Ovary (tissue), 9 donors: ENCODE measurements around the gene CCL24. TPM values are rescaled to one million over a fixed set of nuclear protein-coding genes. Genes with fewer than 3 reads are reported as not detected.
"Not testable (repeated sequence)": the region's sequence is repeated elsewhere in the genome, so short reads cannot be mapped to it uniquely, and the experiment has no call there.

Experiments
- DNase-seq, 5 donors: peaks; one replicate each; pipeline ENCODE4 v3.0.0-alpha.2; 2019 to 2020
- H3K27ac ChIP-seq, 2 donors: fragments of 200-600 bp; one replicate each; pipeline versions ENCODE4 v1.5.1 to v1.8.0; 2019 to 2022
- H3K27me3 ChIP-seq: fragments of 200-600 bp; one replicate; pipeline ENCODE4 v1.8.0; 2022
- H3K36me3 ChIP-seq: fragments of 200-600 bp; sonication (generic); one replicate; pipeline ENCODE4 v1.5.1; 2019
- H3K4me1 ChIP-seq: one replicate; pipeline ENCODE4 v1.8.1; 2013; ENCODE audit warnings: mild to moderate bottlenecking, moderate library complexity; ENCODE audit not compliant: insufficient read depth
- H3K4me3 ChIP-seq: fragments of 200-600 bp; sonication (generic); one replicate; pipeline ENCODE4 v1.5.1; 2017
- H3K9me3 ChIP-seq, 2 donors: fragments of 200-600 bp in 1 of 2; sonication (generic) in 1 of 2; one replicate each; pipeline versions ENCODE4 v1.5.1 to v1.8.1; 2013 to 2019; ENCODE audit warnings: mild to moderate bottlenecking in 1 of 2, moderate library complexity in 1 of 2
- EP300 ChIP-seq: sonication (generic); formaldehyde crosslinking; IDR thresholded peaks from one replicate; pipeline ENCODE4 v1.6.1; 2017; ENCODE audit warnings: antibody characterized with exemption
- POLR2A ChIP-seq: fragments of 450-650 bp; IDR thresholded peaks from one replicate; pipeline ENCODE4 v1.6.1; 2017; ENCODE audit warnings: antibody characterized with exemption, mild to moderate bottlenecking, moderate library complexity
- WGBS, 3 donors: extraction: QIAGEN DNeasy Blood & Tissue Kit in 1 of 3; methylation state at CpG; one replicate each; pipeline versions ENCODE4 v1.1.5 to v1.1.7; 2013 to 2017; 5-methylcytosine and 5-hydroxymethylcytosine counted together
- intact Hi-C, 4 donors: fragments of 100-400 bp; cut with DNase I; formaldehyde crosslinking; loops; one replicate each; pipeline versions ENCODE4 v1.11.0 to v1.15.1; 2022 to 2023
- polyA plus RNA-seq, 2 donors: library from polyadenylated mRNA; stranded (reverse); fragments of 200-250 nt in 1 of 2; fragments of 350-450 nt in 1 of 2; fragmentation: Illumina TruSeq in 1 of 2; extraction: RNeasy Lipid Tissue Mini Kit (QIAGEN cat#74804) in 1 of 2; gene quantifications; one replicate each; pipeline ENCODE4 v1.2.3, GENCODE V29; 2013 to 2014
- total RNA-seq, 7 donors: library from RNA; depleted of rRNA in 2 of 7; stranded (reverse); fragments of >200 nt in 2 of 7; fragmentation: NEBNext Ultra II Directional in 3 of 7; extraction: Animal tissue kit (Norgen Biotek cat#: 25700) in 3 of 7; gene quantifications; one replicate each; pipeline versions ENCODE4 v1.1.0 to v1.2.4, GENCODE V29; 2016 to 2023
- TF ChIP-seq, protein P1 (sequence below), 3 donors: fragments of 450-650 bp in 2 of 3; fragments of 200-600 bp in 1 of 3; IDR thresholded peaks; one replicate each; pipeline versions ENCODE4 v1.5.1 to v1.8.0; 2016 to 2022; ENCODE audit warnings: antibody characterized with exemption in 3 of 3, mild to moderate bottlenecking in 1 of 3
- donor health status: DM: no; HTN: no; CAD: no; lungs with moderate emphysema.
- donor health status: DM: no; HTN: no; CAD: no.
- donor health status: Bipolar disorder and iron deficiency.
- donor health status: DM: yes; HTN: yes; CAD: no.
- donor health status: DM: no; HTN: no; CAD: no.
- donor health status: DM: yes; HTN: yes; CAD: no.

Gene CCL24
- total and polyA plus RNA-seq, 9 donors = 0.45 to 1.1 (median 0.48) TPM; not detected in 6

DNA sequence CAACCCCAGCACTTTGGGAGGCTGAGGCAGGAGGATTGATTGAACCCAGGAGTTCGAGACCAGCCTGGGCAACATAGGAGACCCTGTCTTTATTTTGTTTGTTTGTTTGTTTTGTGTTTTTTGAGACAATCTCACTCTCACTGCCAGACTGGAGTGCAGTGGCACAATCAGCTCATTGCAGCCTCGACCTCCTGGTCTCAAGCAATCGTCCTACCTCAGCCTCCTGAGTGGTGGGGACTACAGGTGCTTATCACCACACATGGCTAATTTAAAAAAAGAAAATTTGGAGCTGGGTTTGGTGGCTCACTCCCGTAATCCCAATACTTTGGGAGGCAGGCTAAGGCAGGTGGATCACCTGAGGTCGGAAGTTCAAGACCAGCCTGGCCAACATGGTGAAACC, 30.6 kb upstream of the CCL24 start:
- WGBS, 3 donors = 92 to 96% (median 96%) methylated on average over 5 of the region's 5 CpGs
- intact Hi-C loops = loop anchor here in 1 of 4 donors (10.0 kb wide), 1 partner anchor 49 kb away; no protein-coding TSS in a partner anchor
- H3K4me1 ChIP-seq = peaks cover 9% of the 10 kb centered on the region
- no peak overlapping the region for H3K4me3 ChIP-seq
- TF ChIP-seq EP300 = no peak
- TF ChIP-seq POLR2A = no peak
- TF ChIP-seq, protein P1, sequence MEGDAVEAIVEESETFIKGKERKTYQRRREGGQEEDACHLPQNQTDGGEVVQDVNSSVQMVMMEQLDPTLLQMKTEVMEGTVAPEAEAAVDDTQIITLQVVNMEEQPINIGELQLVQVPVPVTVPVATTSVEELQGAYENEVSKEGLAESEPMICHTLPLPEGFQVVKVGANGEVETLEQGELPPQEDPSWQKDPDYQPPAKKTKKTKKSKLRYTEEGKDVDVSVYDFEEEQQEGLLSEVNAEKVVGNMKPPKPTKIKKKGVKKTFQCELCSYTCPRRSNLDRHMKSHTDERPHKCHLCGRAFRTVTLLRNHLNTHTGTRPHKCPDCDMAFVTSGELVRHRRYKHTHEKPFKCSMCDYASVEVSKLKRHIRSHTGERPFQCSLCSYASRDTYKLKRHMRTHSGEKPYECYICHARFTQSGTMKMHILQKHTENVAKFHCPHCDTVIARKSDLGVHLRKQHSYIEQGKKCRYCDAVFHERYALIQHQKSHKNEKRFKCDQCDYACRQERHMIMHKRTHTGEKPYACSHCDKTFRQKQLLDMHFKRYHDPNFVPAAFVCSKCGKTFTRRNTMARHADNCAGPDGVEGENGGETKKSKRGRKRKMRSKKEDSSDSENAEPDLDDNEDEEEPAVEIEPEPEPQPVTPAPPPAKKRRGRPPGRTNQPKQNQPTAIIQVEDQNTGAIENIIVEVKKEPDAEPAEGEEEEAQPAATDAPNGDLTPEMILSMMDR (IDR thresholded peaks at IDR 0.05) = no peak
- no peaks in the 10 kb centered on the region for H3K36me3 ChIP-seq
- DNase-seq = no peak
- H3K9me3 ChIP-seq = no peaks in the 10 kb centered on the region
- H3K27ac ChIP-seq = no peak overlapping the region
- no peaks in the 10 kb centered on the region for H3K27me3 ChIP-seq

- Histone ChIP-seq H3K9me3 (no peaks in the 10 kb centered on the region), H3K36me3 (no peaks in the 10 kb centered on the region), H3K4me1 (peaks cover 9% of the 10 kb centered on the region), H3K27me3 (no peaks in the 10 kb centered on the region), H3K27ac (peak overlapping the region in 1 of 2 donors; percentile 72), H3K4me3 (no peak overlapping the region)
- 48 to 68% (median 65%) methylated on average over 9 of the region's 9 CpGs for WGBS, 3 donors
- TF ChIP-seq EP300 (no peak), POLR2A (no peak)
- TF ChIP-seq, protein P1 (IDR thresholded peaks at IDR 0.05) = no peak
- intact Hi-C loops = loop anchor here in 1 of 4 donors (10.0 kb wide), 1 partner anchor 49 kb away; no protein-coding TSS in a partner anchor
- no peak for DNase-seq
These were observed 30.1 kb upstream of the CCL24 start for GRCh38 chr7:75843613-75844116.

DNA sequence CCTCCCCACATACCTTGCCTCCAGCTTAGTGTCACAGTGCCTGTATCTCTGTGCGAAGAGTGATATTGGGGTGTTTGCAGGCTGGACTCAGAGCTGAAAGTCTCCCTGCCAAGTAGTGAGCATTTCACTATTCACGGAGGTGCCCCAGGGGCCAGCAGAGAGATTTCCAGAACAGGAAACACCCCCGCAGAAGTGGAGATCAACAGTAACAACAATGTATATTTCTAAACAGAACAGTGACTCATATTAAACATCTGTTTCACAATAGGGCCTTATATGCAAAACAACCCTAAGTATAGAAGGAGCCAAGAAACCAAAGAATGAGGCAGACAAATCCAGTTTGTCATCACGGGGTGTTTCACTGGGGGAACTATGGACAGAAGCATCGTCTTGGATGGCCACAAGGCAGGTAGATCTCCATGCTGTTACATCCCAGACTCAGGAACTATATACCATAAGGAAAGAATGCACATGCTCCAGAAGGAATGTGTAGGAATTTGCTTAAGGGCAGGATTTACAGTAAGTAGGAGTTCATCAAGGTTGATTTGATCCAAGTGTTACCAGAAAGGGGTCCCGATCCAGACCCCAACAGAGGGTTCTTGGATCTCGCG, 29.3 kb upstream of the CCL24 start:
- TF ChIP-seq POLR2A = no peak
- TF ChIP-seq, protein P1 (IDR thresholded peaks at IDR 0.05) = no peak
- no peak for TF ChIP-seq EP300
- no peaks in the 10 kb centered on the region for H3K9me3 ChIP-seq
- intact Hi-C loops = loop anchor here in 1 of 4 donors (10.0 kb wide), 1 partner anchor 48 kb away; no protein-coding TSS in a partner anchor
- no peak overlapping the region for H3K4me3 ChIP-seq
- WGBS, 3 donors = 11 to 25% (median 21%) methylated on average over 8 of the region's 8 CpGs
- no peaks in the 10 kb centered on the region for H3K36me3 ChIP-seq
- H3K27me3 ChIP-seq = no peaks in the 10 kb centered on the region
- H3K4me1 ChIP-seq = peaks cover 9% of the 10 kb centered on the region
- peak in 4 of 5 donors; percentile 25 to 52 (median 36) for DNase-seq
- H3K27ac ChIP-seq = peak overlapping the region; percentile 38 to 72

DNA sequence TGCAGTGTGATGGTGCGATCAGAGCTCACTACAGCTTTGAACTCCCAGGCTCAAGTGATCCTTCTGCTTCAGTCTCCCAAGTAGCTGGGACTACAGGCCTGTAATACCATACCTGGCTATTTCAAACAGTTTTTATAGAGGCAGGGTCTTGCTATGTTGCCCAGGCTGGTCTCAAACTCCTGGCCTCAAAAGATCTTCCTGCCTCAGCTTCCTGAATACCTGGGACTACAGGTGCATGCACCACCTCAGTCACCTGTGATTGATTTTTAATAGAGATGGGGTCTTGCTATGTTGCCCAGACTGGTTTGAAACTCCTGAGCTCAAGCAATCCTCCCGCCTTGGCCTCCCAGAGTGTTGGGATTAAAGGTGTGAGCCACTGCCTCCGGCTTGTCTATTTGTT, 26.4 kb upstream of the CCL24 start:
- Histone ChIP-seq H3K27ac (no peak overlapping the region), H3K4me1 (peaks cover 9% of the 10 kb centered on the region), H3K9me3 (no peaks in the 10 kb centered on the region), H3K4me3 (no peak overlapping the region), H3K36me3 (no peaks in the 10 kb centered on the region), H3K27me3 (no peaks in the 10 kb centered on the region)
- 93 to 94% (median 94%) methylated on average over 3 of the region's 3 CpGs for WGBS, 3 donors
- intact Hi-C loops = loop anchor here in 1 of 4 donors (10.0 kb wide), 1 partner anchor 45 kb away; no protein-coding TSS in a partner anchor
- TF ChIP-seq EP300 = no peak
- TF ChIP-seq, protein P1 (IDR thresholded peaks at IDR 0.05) = no peak
- TF ChIP-seq POLR2A = no peak
- no peak for DNase-seq

DNA sequence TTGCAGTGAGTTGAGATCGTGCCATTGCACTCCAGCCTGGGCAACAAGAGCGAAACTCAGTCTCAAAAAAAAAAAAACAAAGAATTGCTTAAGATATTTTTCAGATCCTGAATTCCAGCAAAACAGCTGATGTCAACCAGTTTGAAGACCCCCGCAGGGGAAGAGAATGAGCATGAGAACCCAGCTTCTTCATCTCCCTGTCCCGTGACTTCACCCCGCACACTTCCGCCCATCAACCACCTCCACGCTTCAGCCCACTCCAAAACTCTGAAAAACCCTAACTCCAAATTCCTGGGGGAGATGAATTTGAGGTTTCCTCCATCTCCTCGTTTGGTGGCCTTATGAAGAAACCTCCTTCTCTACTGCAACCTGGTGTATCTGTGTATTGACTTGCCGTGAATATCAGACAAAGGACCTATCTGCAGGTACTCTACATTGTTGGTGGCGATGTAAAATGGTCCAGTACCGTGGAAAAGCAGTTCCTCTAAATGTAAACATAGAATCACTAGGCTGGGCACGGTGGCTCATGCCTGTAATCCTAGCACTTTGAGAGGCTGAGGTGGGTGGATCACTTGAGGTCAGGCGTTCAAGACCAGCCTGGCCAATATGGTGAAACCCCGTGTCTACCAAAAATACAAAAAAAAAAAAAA, 24.8 kb upstream of the CCL24 start:
- H3K27ac ChIP-seq, H3K9me3 ChIP-seq, H3K4me1 ChIP-seq, intact Hi-C loops, DNase-seq, H3K36me3 ChIP-seq, H3K4me3 ChIP-seq, H3K27me3 ChIP-seq: not testable (repeated sequence)
- WGBS, 3 donors = 82 to 88% (median 82%) methylated on average over 14 of the region's 14 CpGs
